Colonic mucosa (tissue), 4 donors: ENCODE results near the gene MB. TPM values are rescaled to one million over a fixed set of nuclear protein-coding genes. Genes with fewer than 3 reads are reported as not detected.

Experiments used
- DNase-seq: peaks from one replicate; pipeline ENCODE4 v3.0.0-alpha.2; 2020
- H3K27ac ChIP-seq: fragments of 200-600 bp; one replicate; pipeline ENCODE4 v1.8.0; 2021
- H3K27me3 ChIP-seq: fragments of 200-600 bp; one replicate; pipeline ENCODE4 v1.8.0; 2021
- H3K36me3 ChIP-seq: fragments of 200-600 bp; one replicate; pipeline ENCODE4 v1.8.0; 2021
- H3K4me1 ChIP-seq: fragments of 200-600 bp; one replicate; pipeline ENCODE4 v1.8.0; 2021; ENCODE audit warnings: mild to moderate bottlenecking
- H3K4me3 ChIP-seq: fragments of 200-600 bp; one replicate; pipeline ENCODE4 v1.8.0; 2021
- H3K9ac ChIP-seq, 2 donors: one replicate each; pipeline ENCODE4 v1.7.0; 2013; ENCODE audit warnings: control low read depth in 2 of 2, low read depth in 2 of 2, low read length in 2 of 2
- H3K9me3 ChIP-seq: fragments of 200-600 bp; one replicate; pipeline ENCODE4 v1.8.0; 2021
- intact Hi-C: fragments of 100-400 bp; cut with DNase I; formaldehyde crosslinking; loops from one replicate; pipeline ENCODE4 v1.14.1; 2022
- total RNA-seq, 2 donors: library from RNA; stranded (reverse); fragmentation: NEBNext Ultra II Directional in 1 of 2; extraction: Animal tissue kit (Norgen Biotek cat#: 25700) in 1 of 2; gene quantifications; one replicate each; pipeline ENCODE4 v1.2.1, GENCODE V29; 2021
- TF ChIP-seq, protein P1 (sequence below): fragments of 200-600 bp; IDR thresholded peaks from one replicate; pipeline ENCODE4 v1.8.0; 2022; ENCODE audit warnings: antibody characterized with exemption, mild to moderate bottlenecking
- donor health status: healthy.
- donor health status: DM: no; HTN: no; CAD: no.
- donor health status: DM: no; HTN: no; CAD: no.

MB gene
- total RNA-seq, 2 donors from 2014 or later: 2.9 to 8.8 TPM

DNA sequence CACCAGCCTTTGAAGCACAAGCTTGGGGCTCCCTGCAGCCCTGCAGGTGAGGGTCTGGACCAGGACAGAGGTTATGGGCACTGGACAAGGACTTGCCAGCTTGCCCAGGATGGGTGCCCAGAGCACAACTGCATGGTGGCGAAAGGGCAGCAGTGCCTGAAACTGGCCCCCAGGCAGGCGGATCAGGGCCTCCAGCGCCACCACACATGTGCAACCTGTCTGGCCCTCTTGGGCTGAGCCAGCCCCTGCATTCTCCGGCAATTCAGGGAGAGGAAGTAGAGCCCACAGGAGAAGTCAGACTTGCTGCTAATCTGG is 18.8 kb downstream of the MB start:
- no peaks in the 10 kb centered on the region for H3K9me3 ChIP-seq
- DNase-seq: no peak
- H3K9ac ChIP-seq: no peak overlapping the region
- TF ChIP-seq, protein P1, sequence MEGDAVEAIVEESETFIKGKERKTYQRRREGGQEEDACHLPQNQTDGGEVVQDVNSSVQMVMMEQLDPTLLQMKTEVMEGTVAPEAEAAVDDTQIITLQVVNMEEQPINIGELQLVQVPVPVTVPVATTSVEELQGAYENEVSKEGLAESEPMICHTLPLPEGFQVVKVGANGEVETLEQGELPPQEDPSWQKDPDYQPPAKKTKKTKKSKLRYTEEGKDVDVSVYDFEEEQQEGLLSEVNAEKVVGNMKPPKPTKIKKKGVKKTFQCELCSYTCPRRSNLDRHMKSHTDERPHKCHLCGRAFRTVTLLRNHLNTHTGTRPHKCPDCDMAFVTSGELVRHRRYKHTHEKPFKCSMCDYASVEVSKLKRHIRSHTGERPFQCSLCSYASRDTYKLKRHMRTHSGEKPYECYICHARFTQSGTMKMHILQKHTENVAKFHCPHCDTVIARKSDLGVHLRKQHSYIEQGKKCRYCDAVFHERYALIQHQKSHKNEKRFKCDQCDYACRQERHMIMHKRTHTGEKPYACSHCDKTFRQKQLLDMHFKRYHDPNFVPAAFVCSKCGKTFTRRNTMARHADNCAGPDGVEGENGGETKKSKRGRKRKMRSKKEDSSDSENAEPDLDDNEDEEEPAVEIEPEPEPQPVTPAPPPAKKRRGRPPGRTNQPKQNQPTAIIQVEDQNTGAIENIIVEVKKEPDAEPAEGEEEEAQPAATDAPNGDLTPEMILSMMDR: no peak
- no peak overlapping the region for H3K27ac ChIP-seq
- intact Hi-C loops: no loop called here
- H3K4me1 ChIP-seq: no peaks in the 10 kb centered on the region
- no peaks in the 10 kb centered on the region for H3K27me3 ChIP-seq
- H3K4me3 ChIP-seq: no peak overlapping the region
- no peaks in the 10 kb centered on the region for H3K36me3 ChIP-seq

DNA sequence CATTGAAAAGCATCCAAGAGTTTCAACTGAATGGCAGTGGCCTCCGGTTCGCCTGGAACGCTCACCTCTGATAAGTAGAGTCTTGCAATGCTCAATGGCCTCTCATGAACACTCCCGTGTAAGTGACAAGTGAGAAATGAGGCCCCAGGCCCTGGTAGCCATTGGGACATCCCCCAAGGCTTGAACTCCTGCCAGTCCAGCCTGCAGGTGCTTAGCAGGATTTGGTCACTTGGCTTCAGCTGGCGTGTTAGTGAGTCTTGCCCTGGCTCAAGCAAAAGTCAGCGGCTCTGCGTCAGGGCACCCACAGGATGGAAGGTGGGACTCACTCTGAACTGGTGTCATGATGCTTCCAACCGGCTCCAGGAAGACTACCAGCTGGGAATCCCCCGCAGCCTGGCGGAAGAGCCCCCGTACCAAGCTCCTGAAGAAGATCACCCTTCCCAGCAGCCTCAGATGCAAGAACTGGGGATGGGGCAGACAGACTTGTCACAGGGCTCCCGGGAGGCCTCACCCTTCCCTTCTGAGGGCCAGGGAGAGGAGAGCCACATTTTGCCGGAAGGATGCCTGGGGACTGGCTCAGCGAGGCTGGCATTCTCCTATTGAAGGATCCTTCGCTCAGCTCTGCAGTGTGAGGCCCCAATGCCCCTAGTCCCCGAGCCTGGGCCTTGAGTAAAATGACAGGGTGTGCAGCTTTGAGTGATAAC is 19.3 kb downstream of the MB start:
- no peak overlapping the region for H3K4me3 ChIP-seq
- H3K9ac ChIP-seq: no peak overlapping the region
- no peak overlapping the region for H3K27ac ChIP-seq
- intact Hi-C loops: no loop called here
- TF ChIP-seq, protein P1: no peak
- H3K4me1 ChIP-seq: no peaks in the 10 kb centered on the region
- DNase-seq: no peak
- no peaks in the 10 kb centered on the region for H3K9me3 ChIP-seq
- H3K36me3 ChIP-seq: no peaks in the 10 kb centered on the region
- H3K27me3 ChIP-seq: no peaks in the 10 kb centered on the region

DNA sequence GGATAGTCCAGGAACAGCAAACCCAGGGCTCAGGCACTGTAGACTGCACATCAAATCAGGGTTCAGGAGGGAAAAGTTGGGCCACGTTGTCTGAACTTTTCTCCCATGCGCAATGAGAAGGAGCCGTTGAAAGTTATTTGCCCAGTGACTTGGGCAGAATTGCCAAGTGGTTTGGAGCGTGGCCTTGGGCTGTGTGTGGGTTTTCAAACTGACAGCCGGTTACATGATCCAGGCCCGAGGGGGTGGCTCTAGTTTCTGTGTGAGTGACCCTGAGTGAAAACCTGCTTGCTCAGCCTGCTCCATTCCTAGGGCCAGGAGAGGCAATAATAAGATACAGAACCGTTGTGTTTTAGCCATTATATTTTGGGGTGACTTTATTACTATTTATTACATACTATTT is 20.3 kb downstream of the MB start:
- H3K9me3 ChIP-seq: no peaks in the 10 kb centered on the region
- no peaks in the 10 kb centered on the region for H3K36me3 ChIP-seq
- no peaks in the 10 kb centered on the region for H3K4me1 ChIP-seq
- TF ChIP-seq, protein P1: no peak
- no peak overlapping the region for H3K4me3 ChIP-seq
- intact Hi-C loops: no loop called here
- no peak overlapping the region for H3K27ac ChIP-seq
- H3K27me3 ChIP-seq: no peaks in the 10 kb centered on the region
- DNase-seq: no peak
- no peak overlapping the region for H3K9ac ChIP-seq

GRCh38 chr22:35594686-35595085 is 22.4 kb downstream of the MB start:
- TF ChIP-seq, protein P1: no peak
- no peaks in the 10 kb centered on the region for H3K4me1 ChIP-seq
- intact Hi-C loops: no loop called here
- H3K9me3 ChIP-seq: no peaks in the 10 kb centered on the region
- H3K9ac ChIP-seq: no peak overlapping the region
- no peak for DNase-seq
- H3K27me3 ChIP-seq: no peaks in the 10 kb centered on the region
- H3K4me3 ChIP-seq: no peak overlapping the region
- no peak overlapping the region for H3K27ac ChIP-seq
- no peaks in the 10 kb centered on the region for H3K36me3 ChIP-seq

- no peak overlapping the region for H3K9ac ChIP-seq
- intact Hi-C loops: no loop called here
- H3K27ac ChIP-seq: no peak overlapping the region
- no peak overlapping the region for H3K4me3 ChIP-seq
- TF ChIP-seq, protein P1: no peak
- no peaks in the 10 kb centered on the region for H3K27me3 ChIP-seq
- no peaks in the 10 kb centered on the region for H3K36me3 ChIP-seq
- no peaks in the 10 kb centered on the region for H3K4me1 ChIP-seq
- no peaks in the 10 kb centered on the region for H3K9me3 ChIP-seq
- no peak for DNase-seq
Observed at GRCh38 chr22:35593891-35594470, 23.1 kb downstream of the MB start.
